Astrocyte of the spinal cord (primary cell): ENCODE measurements around the gene ZNF566.

Experiments used
- DNase-seq: peaks from one replicate; pipeline ENCODE4 v3.0.0; 2011; ENCODE audit warnings: low read depth, low spot score
- H3K4me3 ChIP-seq: 2 replicates; pipeline ENCODE4 v1.5.1; 2011; ENCODE audit warnings: low read depth, mild to moderate bottlenecking, low read length, moderate library complexity
- in situ Hi-C: cut with HindIII; loops from 2 replicates; pipeline ENCODE4 v1.10.0; 2017; ENCODE audit warnings: low sequenced_read_pairs
- TF ChIP-seq, protein P1 (sequence below): IDR thresholded peaks from 2 replicates; pipeline ENCODE4 v1.5.1; 2012; ENCODE audit warnings: low read depth, mild to moderate bottlenecking, low read length, inconsistent platforms

Gene ZNF566

DNA sequence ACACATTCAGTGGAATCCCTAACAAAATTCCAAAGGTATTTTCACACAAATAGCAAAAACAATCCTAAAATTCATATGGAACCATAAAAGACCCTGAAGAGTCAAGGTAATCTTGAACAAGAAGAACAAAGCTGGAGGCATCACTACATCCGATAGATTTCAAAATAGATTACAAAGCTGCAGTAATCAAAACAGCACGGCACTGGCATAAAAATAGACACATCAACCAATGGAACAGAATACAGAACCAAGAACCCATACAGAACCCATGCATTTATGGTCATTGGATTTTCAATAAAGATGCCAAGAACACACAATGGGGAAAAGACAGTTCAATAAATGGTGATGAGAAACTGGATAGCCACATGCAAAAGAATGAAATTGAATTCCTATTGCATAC, 32.5 kb downstream of the ZNF566 start:
- no peak overlapping the region for H3K4me3 ChIP-seq
- no peak for DNase-seq
- TF ChIP-seq, protein P1, sequence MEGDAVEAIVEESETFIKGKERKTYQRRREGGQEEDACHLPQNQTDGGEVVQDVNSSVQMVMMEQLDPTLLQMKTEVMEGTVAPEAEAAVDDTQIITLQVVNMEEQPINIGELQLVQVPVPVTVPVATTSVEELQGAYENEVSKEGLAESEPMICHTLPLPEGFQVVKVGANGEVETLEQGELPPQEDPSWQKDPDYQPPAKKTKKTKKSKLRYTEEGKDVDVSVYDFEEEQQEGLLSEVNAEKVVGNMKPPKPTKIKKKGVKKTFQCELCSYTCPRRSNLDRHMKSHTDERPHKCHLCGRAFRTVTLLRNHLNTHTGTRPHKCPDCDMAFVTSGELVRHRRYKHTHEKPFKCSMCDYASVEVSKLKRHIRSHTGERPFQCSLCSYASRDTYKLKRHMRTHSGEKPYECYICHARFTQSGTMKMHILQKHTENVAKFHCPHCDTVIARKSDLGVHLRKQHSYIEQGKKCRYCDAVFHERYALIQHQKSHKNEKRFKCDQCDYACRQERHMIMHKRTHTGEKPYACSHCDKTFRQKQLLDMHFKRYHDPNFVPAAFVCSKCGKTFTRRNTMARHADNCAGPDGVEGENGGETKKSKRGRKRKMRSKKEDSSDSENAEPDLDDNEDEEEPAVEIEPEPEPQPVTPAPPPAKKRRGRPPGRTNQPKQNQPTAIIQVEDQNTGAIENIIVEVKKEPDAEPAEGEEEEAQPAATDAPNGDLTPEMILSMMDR: no peak
- in situ Hi-C loops: no loop called here

DNA sequence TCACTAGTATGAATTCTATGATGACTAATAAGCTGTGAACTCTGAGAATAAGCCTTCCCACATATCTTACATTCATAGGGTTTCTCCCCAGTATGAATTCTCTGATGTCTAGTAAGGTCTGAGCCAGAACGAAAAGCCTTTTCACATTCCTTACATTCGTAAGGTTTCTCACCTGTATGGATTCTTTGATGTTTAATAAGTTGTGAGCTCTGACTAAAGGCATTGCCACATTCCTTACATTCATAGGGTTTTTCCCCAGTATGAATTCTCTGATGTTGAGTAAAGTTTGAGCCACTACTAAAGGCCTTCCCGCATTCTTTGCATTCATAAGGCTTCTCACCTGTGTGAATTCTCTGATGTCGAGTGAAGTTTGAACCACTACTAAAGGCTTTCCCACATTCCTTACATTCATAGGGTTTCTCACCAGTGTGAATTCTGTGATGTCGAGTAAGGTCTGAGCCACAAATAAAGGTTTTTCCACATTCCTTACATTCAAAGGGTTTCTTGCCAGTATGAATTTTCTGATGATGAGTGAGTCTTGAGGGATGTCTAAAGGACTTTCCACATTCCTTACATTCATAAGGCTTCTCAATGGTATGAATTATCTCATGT, 40.2 kb downstream of the ZNF566 start:
- in situ Hi-C loops: no loop called here
- no peak for DNase-seq
- TF ChIP-seq, protein P1: no peak
- H3K4me3 ChIP-seq: no peak overlapping the region

DNA sequence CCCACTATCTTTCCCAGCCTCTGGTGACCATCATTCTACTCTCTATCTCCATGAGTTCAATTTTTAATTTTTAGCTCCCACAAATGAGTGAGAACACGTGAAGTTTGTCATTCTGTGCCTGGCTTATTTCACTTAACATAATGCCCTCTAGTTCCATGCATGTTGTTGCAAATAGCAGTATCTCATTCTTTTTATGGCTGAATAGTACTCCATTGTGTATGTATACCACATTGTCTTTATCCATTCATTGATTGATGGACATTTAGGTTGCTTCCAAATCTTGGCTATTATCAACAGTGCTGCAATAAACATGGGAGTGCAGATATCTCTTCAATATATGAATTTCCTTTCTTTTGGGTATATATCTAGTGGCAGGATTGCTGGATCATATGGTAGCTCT, 48.0 kb downstream of the ZNF566 start:
- no peak overlapping the region for H3K4me3 ChIP-seq
- in situ Hi-C loops: no loop called here
- TF ChIP-seq, protein P1: no peak
- no peak for DNase-seq

DNA sequence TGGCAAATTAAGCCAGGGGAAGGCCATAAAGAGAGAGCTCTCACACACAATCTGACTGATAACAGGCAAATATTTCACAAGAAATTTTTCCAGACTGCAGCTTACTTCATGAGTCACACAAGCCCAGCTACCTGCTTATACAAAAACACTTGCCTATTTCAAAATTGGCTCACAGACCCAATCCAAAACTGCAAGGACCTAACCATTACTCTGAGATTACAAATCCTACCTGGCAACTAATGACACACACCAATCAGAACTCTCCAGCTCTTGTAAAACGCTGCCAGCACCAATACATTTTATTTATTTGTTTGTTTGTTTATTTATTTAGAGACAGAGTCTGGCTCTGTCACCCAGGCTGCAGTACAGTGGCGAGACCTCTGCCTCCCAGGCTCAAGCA, 52.8 kb downstream of the ZNF566 start:
- H3K4me3 ChIP-seq: no peak overlapping the region
- in situ Hi-C loops: no loop called here
- TF ChIP-seq, protein P1: no peak
- no peak for DNase-seq

DNA sequence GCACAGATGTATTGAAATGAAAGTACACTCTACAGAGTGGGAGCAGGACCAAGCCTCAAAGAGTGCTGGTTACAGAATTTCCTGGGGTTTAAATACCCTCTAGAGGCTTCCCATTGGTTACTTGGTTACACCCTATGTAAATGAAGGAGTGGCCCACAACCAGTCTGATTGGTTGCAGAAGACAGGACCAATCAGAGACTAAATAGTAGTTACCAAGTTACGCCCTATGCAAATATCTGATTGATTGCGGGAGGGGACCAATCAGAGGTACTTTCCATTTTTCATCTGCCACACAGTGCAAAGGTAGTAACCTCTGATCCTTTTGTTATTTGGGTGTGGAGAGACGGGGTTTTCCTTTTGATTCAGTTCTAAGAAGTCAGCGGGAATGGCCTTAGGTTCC, 65.4 kb downstream of the ZNF566 start:
- TF ChIP-seq, protein P1: no peak

DNA sequence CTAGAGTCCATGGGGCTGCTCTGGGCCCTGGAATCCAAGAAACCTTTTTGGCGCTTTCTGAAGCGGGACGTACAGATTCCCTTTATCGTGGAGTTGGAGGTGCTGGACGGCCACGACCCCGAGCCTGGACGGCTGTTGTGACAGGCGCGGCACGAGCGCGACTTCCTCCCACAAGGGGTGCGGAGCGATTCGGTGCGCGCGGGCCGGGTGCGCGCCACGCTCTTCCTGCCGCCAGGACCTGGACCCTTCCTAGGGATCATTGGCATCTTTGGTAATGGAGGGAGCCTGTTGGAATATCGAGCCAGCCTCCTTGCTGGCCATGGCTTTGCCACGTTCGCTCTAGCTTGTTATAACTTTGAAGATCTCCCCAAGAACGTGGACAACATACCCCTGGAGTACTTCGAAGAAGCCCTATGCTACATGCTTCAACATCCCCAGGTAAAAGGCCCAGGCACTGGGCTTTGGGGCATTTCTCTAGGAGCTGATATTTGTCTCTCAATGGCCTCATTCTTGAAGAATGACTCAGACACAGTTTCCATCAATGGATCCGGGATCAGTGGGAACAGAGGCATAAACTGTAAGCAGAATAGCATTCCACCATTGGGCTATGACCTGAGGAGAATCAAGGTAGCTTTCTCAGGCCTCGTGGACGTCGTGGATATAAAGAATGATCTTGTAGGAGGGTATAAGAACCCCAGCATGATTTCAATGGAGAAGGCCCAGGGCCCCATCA, 67.4 kb downstream of the ZNF566 start:
- TF ChIP-seq, protein P1: no peak
- in situ Hi-C loops: no loop called here
- peak overlapping the region; percentile 27 for H3K4me3 ChIP-seq
- peak; percentile 5 for DNase-seq

More for the DNA sequence above, 65.4 kb downstream of the ZNF566 start:
- DNase-seq: no peak
- in situ Hi-C loops: no loop called here
- no peak overlapping the region for H3K4me3 ChIP-seq
